Smooth muscle cell of trachea (primary cell): Measurements from ENCODE around the gene BCL2. TPM values are rescaled to one million over a fixed set of nuclear protein-coding genes. Genes with fewer than 3 reads are reported as not detected.

ENCODE experiments used
- total RNA-seq: library from RNA; depleted of rRNA; stranded (reverse); fragments of >200 nt; gene quantifications from 2 replicates; pipeline ENCODE4 v1.2.1, GENCODE V29; 2014

BCL2 gene
- 2.5 and 3.1 TPM in 2 replicates for total RNA-seq

DNA sequence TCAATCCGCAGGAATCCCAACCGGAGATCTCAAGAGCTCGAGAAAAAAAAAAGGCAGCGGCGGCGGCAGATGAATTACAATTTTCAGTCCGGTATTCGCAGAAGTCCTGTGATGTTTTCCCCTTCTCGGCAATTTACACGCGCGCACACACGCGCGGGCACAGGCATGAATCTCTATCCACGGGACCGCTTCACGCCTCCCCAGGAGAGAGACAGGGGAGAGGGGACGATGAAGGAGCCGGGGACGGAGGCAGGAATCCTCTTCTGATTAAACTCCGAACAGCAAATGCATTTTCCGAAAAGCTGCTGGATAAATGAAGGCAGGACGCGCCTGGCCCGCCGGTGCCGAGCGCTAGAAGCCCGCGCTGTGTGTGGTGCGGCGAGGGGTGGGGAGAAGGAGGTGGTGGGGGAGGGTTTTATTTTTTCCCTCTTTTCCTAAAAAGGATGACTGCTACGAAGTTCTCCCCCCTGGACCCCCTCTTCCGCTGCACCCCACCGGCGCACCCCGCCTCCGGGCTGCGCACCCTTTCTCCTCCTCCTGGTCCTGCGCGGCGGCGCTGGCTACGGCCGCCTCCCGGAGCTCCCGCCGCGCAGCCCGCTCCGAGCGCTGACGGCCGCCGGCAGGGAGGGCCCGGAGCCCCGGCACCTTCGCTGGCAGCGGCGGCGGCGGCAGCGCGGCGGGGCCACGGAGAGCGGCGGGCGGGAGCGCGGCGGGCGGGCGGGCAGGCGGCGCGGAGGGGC is at the start of gene BCL2:
Gene BCL2, minus strand, starts transcription at position 387 of the 740 bp plus-strand sequence.

DNA sequence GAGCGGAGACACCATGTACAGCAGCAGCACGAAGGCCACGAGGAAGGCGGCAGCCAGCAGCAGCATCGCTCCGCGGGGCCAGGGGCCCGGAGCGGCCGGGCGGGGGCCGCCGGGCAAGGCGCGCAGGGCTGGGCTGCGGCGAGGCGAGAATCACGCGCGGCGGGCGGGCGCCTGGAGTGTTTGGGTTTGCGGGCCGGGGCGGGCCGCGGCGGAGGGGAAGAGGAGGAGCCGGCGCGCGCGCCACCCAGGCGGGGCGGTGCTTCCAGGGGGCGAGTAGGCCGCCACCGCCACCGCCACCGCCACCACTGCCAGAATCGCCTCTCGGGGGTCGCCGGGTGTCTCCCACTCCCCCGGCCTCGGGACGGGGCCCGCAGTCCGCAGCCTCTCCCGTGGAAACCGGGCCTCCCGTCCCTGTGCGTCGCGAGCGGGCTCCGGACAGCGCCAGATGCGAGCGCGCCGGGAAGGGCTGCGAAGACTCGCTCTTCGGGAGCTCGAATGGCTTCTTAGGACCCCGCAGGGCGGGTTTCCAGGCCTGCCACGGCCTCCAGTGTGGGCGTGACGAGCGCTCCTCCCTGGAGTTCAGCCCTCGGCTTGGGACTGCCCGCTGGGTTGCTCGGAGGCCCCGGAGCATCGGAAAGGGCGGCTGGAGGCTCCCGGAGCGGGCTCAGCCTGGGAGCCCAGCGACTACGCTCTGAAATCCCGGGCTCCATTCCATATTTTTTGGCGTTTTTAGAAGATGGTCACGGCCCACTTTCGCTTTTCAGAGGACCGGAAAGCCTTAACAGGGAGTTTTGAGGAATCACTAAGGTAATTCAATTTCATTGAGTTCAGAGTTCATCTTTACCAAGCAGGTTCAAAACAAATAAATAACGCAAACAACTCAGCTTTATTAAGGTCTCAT is 47.7 kb upstream of the BCL2 start, which contains the start of gene KDSR:
Gene KDSR, minus strand, starts transcription at position 154 of the 901 bp plus-strand sequence. Its CDS starts 88 bp downstream, at position 66.

Other genes starting within 250 kb of the BCL2 start
- gene KDSR, start 47.4 kb upstream of the BCL2 start, total RNA-seq = 36.9 and 46.8 TPM in 2 replicates
- gene VPS4B, start 102.7 kb upstream of the BCL2 start, total RNA-seq = 42.2 and 56.3 TPM in 2 replicates
- 0.29 TPM in 1 of 2 replicates, not detected in the other for gene SERPINB5, start 157.2 kb upstream of the BCL2 start, total RNA-seq
- gene SERPINB12, start 222.6 kb upstream of the BCL2 start, total RNA-seq = not detected in 2 replicates